ENCODE data around the gene C7orf25. TPM values are rescaled to one million over a fixed set of nuclear protein-coding genes. Genes with fewer than 3 reads are reported as not detected.

The C7orf25 gene
- total RNA-seq: 3.3 and 5.1 TPM in 2 replicates

GRCh38 chr7:42911454-42912447, at the start of gene C7orf25:
Gene C7orf25, minus strand, starts transcription at chr7:42912070. Its CDS starts 1,170 bp downstream, at chr7:42910900.

GRCh38 chr7:42931834-42932651, 20.2 kb upstream of the C7orf25 start, which contains the start of the genes MRPL32 and PSMA2:
Gene MRPL32, plus strand, starts transcription at chr7:42932376. Its CDS starts 11 bp downstream, at chr7:42932387.
Gene PSMA2, minus strand, starts transcription at chr7:42932174. Its CDS starts 16 bp downstream, at chr7:42932158.

Other genes with a start within 250 kb of the C7orf25 start
- 44.6 and 54.5 TPM in 2 replicates for gene PSMA2, start 20.1 kb upstream of the C7orf25 start, total RNA-seq
- gene MRPL32, start 20.3 kb upstream of the C7orf25 start, total RNA-seq: 59.8 and 63.1 TPM in 2 replicates
- gene HECW1, start 200.6 kb upstream of the C7orf25 start, total RNA-seq: 3.1 and 3.8 TPM in 2 replicates